Measurements from ENCODE around the gene FSHR.

The FSHR gene

GRCh38 chr2:49026706-49027105 lies 127.6 kb downstream of the FSHR start:
- TF ChIP-seq CTCF (IDR thresholded peaks at IDR 0.05; ENCODE audit: low read depth, low read length) (no peak), POLR2A (IDR thresholded peaks at IDR 0.05; ENCODE audit: extremely low read depth, insufficient read length) (no peak), MYC (IDR thresholded peaks at IDR 0.05; ENCODE audit: low read depth, low read length) (no peak), MAX (IDR thresholded peaks at IDR 0.05; ENCODE audit: low read depth, low read length) (no peak)
- no peak for DNase-seq (ENCODE audit: low read depth)
- no peak overlapping the region for H3K4me3 ChIP-seq (ENCODE audit: low read depth, low read length)

GRCh38 chr2:49021271-49021670 lies 133.0 kb downstream of the FSHR start:
- no peak for DNase-seq (ENCODE audit: low read depth)
- no peak overlapping the region for H3K4me3 ChIP-seq (ENCODE audit: low read depth, low read length)
- TF ChIP-seq MAX (IDR thresholded peaks at IDR 0.05; ENCODE audit: low read depth, low read length) (no peak), MYC (IDR thresholded peaks at IDR 0.05; ENCODE audit: low read depth, low read length) (no peak), CTCF (IDR thresholded peaks at IDR 0.05; ENCODE audit: low read depth, low read length) (no peak), POLR2A (IDR thresholded peaks at IDR 0.05; ENCODE audit: extremely low read depth, insufficient read length) (no peak)

GRCh38 chr2:49005261-49005660 lies 149.1 kb downstream of the FSHR start:
- DNase-seq (ENCODE audit: low read depth), result no peak
- TF ChIP-seq CTCF (IDR thresholded peaks at IDR 0.05; ENCODE audit: low read depth, low read length), result no peak
- no peak for TF ChIP-seq MAX (IDR thresholded peaks at IDR 0.05; ENCODE audit: low read depth, low read length)
- no peak overlapping the region for H3K4me3 ChIP-seq (ENCODE audit: low read depth, low read length)

GRCh38 chr2:49004036-49004626 lies 150.2 kb downstream of the FSHR start:
- TF ChIP-seq MYC (IDR thresholded peaks at IDR 0.05; ENCODE audit: low read depth, low read length) (no peak), POLR2A (IDR thresholded peaks at IDR 0.05; ENCODE audit: extremely low read depth, insufficient read length) (no peak), MAX (IDR thresholded peaks at IDR 0.05; ENCODE audit: low read depth, low read length) (no peak), CTCF (IDR thresholded peaks at IDR 0.05; ENCODE audit: low read depth, low read length) (no peak)
- H3K4me3 ChIP-seq (ENCODE audit: low read depth, low read length), result no peak overlapping the region
- DNase-seq (ENCODE audit: low read depth), result peak; percentile 25

- DNase-seq (ENCODE audit: low read depth), result no peak
- no peak overlapping the region for H3K4me3 ChIP-seq (ENCODE audit: low read depth, low read length)
- TF ChIP-seq POLR2A (IDR thresholded peaks at IDR 0.05; ENCODE audit: extremely low read depth, insufficient read length) (no peak), MAX (IDR thresholded peaks at IDR 0.05; ENCODE audit: low read depth, low read length) (no peak), MYC (IDR thresholded peaks at IDR 0.05; ENCODE audit: low read depth, low read length) (no peak), CTCF (IDR thresholded peaks at IDR 0.05; ENCODE audit: low read depth, low read length) (no peak)
Observed at GRCh38 chr2:49003201-49003600, 151.1 kb downstream of the FSHR start.

- H3K4me3 ChIP-seq (ENCODE audit: low read depth, low read length), result no peak overlapping the region
- TF ChIP-seq POLR2A (IDR thresholded peaks at IDR 0.05; ENCODE audit: extremely low read depth, insufficient read length) (no peak), MYC (IDR thresholded peaks at IDR 0.05; ENCODE audit: low read depth, low read length) (no peak), CTCF (IDR thresholded peaks at IDR 0.05; ENCODE audit: low read depth, low read length) (no peak), MAX (IDR thresholded peaks at IDR 0.05; ENCODE audit: low read depth, low read length) (no peak)
- DNase-seq (ENCODE audit: low read depth), result no peak
Observed at GRCh38 chr2:49002750-49003149, 151.6 kb downstream of the FSHR start.
